C4-2B (cell line): ENCODE measurements around the gene ACYP1.

Source experiments
- ZFX ChIP-seq: fragments of 450-650 bp; IDR thresholded peaks from 2 replicates; pipeline ENCODE4 v1.6.1; 2017
- TF ChIP-seq, protein P1 (sequence below): fragments of 450-650 bp; conservative IDR thresholded peaks from 2 replicates; pipeline ENCODE4 v1.5.1; 2017; ENCODE audit warnings: mild to moderate bottlenecking

DNA sequence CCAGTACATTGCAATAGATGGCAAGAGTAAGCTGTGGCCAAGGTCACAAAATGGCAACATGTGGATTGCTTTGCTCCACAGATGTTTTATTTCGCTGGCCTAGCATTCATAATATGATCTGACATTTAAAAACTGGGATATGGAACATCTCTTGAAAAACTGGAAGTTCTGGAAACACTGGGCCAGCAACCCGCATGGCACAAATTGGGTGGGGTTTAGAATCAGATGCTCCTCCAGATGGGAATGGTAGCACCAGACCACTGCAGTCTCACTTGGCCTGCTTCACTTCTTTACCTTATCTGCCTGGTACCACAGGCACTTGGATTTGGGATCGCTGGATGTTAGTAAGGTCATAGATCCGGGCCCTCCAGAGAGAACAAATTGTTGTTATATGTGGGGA, 15.7 kb upstream of the ACYP1 start:
- TF ChIP-seq, protein P1, sequence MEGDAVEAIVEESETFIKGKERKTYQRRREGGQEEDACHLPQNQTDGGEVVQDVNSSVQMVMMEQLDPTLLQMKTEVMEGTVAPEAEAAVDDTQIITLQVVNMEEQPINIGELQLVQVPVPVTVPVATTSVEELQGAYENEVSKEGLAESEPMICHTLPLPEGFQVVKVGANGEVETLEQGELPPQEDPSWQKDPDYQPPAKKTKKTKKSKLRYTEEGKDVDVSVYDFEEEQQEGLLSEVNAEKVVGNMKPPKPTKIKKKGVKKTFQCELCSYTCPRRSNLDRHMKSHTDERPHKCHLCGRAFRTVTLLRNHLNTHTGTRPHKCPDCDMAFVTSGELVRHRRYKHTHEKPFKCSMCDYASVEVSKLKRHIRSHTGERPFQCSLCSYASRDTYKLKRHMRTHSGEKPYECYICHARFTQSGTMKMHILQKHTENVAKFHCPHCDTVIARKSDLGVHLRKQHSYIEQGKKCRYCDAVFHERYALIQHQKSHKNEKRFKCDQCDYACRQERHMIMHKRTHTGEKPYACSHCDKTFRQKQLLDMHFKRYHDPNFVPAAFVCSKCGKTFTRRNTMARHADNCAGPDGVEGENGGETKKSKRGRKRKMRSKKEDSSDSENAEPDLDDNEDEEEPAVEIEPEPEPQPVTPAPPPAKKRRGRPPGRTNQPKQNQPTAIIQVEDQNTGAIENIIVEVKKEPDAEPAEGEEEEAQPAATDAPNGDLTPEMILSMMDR = no peak
- TF ChIP-seq ZFX = no peak
